Testis (tissue), 3 donors: ENCODE measurements around the gene AK9. TPM values are rescaled to one million over a fixed set of nuclear protein-coding genes. Genes with fewer than 3 reads are reported as not detected.

Experiments
- DNase-seq: peaks from one replicate; pipeline ENCODE4 v3.0.0-alpha.2; 2019
- H3K27ac ChIP-seq, 2 donors: fragments of 200-600 bp; sonication (generic); one replicate each; pipeline ENCODE4 v1.5.1; 2019
- H3K27me3 ChIP-seq: fragments of 200-600 bp; sonication (generic); one replicate; pipeline ENCODE4 v1.5.1; 2019
- H3K36me3 ChIP-seq: fragments of 200-600 bp; sonication (generic); one replicate; pipeline ENCODE4 v1.5.1; 2017; ENCODE audit warnings: low read depth; ENCODE audit errors: missing control alignments
- H3K4me1 ChIP-seq: fragments of 200-600 bp; sonication (generic); one replicate; pipeline ENCODE4 v1.5.1; 2019
- H3K4me3 ChIP-seq, 2 donors: fragments of 200-600 bp; sonication (generic); one replicate each; pipeline ENCODE4 v1.5.1; 2017 to 2019
- H3K9me3 ChIP-seq: fragments of 200-600 bp; sonication (generic); one replicate; pipeline ENCODE4 v1.5.1; 2017
- CTCF ChIP-seq, 3 experiments: fragments of 450-650 bp in 2 of 3; fragments of 200-600 bp in 1 of 3; sonication (generic) in 1 of 3; IDR thresholded peaks; one replicate each; pipeline ENCODE4 v1.5.1; 2016 to 2019; ENCODE audit warnings: antibody characterized with exemption in 3 of 3, mild to moderate bottlenecking in 2 of 3, moderate library complexity in 1 of 3
- POLR2A ChIP-seq: fragments of 450-650 bp; IDR thresholded peaks from one replicate; pipeline ENCODE4 v1.6.1; 2017; ENCODE audit warnings: antibody characterized with exemption, mild to moderate bottlenecking, moderate library complexity
- WGBS, 2 donors: methylation state at CpG; one replicate each; pipeline ENCODE4 v1.1.5; 2018; 5-methylcytosine and 5-hydroxymethylcytosine counted together
- intact Hi-C: fragments of 100-400 bp; cut with DNase I; formaldehyde crosslinking; loops from one replicate; pipeline ENCODE4 v1.15.1; 2023; ENCODE audit warnings: low total_unique reads
- polyA plus RNA-seq: library from polyadenylated mRNA; stranded (reverse); fragments of 350-450 nt; fragmentation: Illumina TruSeq; extraction: RNeasy Lipid Tissue Mini Kit (QIAGEN cat#74804); gene quantifications from one replicate; pipeline ENCODE4 v1.2.3, GENCODE V29; 2014; ENCODE audit warnings: low read depth, low replicate concordance; ENCODE audit not compliant: insufficient read depth
- total RNA-seq, 2 donors: library from RNA; depleted of rRNA; stranded (reverse); fragments of >200 nt; gene quantifications; one replicate each; pipeline ENCODE4 v1.2.3, GENCODE V29; 2016

AK9 gene
- total and polyA plus RNA-seq, 3 donors from 2014 or later = 15.2 to 49.4 (median 33.6) TPM

- intact Hi-C loops = no loop called here
- Histone ChIP-seq H3K36me3 (no peaks in the 10 kb centered on the region), H3K27me3 (no peaks in the 10 kb centered on the region), H3K4me1 (no peaks in the 10 kb centered on the region), H3K27ac (no peak overlapping the region), H3K4me3 (no peak overlapping the region), H3K9me3 (no peaks in the 10 kb centered on the region)
- TF ChIP-seq CTCF (IDR thresholded peaks at IDR 0.05) = no peak
- no peak for TF ChIP-seq POLR2A
- 73% methylated on average over 2 of the region's 2 CpGs for WGBS, 2 donors
- no peak for DNase-seq
These were observed 80.4 kb downstream of the AK9 start for GRCh38 chr6:109610590-109610989.

- DNase-seq = no peak
- Histone ChIP-seq H3K4me3 (no peak overlapping the region), H3K27me3 (no peaks in the 10 kb centered on the region), H3K9me3 (no peaks in the 10 kb centered on the region), H3K36me3 (no peaks in the 10 kb centered on the region), H3K27ac (no peak overlapping the region), H3K4me1 (no peaks in the 10 kb centered on the region)
- intact Hi-C loops = no loop called here
- TF ChIP-seq CTCF (IDR thresholded peaks at IDR 0.05) = no peak
- no peak for TF ChIP-seq POLR2A
- WGBS, 2 donors = 81 to 95% methylated on average over 1 of the region's 1 CpG
These were observed 81.3 kb downstream of the AK9 start for GRCh38 chr6:109609737-109610136.

GRCh38 chr6:109606359-109606758 lies 84.6 kb downstream of the AK9 start:
- no peak overlapping the region for H3K4me3 ChIP-seq
- intact Hi-C loops = no loop called here
- no peak for DNase-seq
- no peaks in the 10 kb centered on the region for H3K36me3 ChIP-seq
- H3K9me3 ChIP-seq = no peaks in the 10 kb centered on the region
- H3K4me1 ChIP-seq = no peaks in the 10 kb centered on the region
- no peak overlapping the region for H3K27ac ChIP-seq
- 95 to 98% methylated on average over 2 of the region's 2 CpGs for WGBS, 2 donors
- no peaks in the 10 kb centered on the region for H3K27me3 ChIP-seq
- no peak for TF ChIP-seq CTCF (IDR thresholded peaks at IDR 0.05)

GRCh38 chr6:109595998-109596397 lies 95.0 kb downstream of the AK9 start:
- TF ChIP-seq CTCF (IDR thresholded peaks at IDR 0.05) (peak in 1 of 3 experiments; percentile 45), POLR2A (no peak)
- DNase-seq = no peak
- Histone ChIP-seq H3K27ac (no peak overlapping the region), H3K4me3 (no peak overlapping the region), H3K36me3 (no peaks in the 10 kb centered on the region), H3K27me3 (no peaks in the 10 kb centered on the region), H3K4me1 (no peaks in the 10 kb centered on the region), H3K9me3 (no peaks in the 10 kb centered on the region)
- 37 to 51% methylated on average over 2 of the region's 2 CpGs for WGBS, 2 donors
- intact Hi-C loops = no loop called here

- no peak for TF ChIP-seq CTCF (IDR thresholded peaks at IDR 0.05)
- TF ChIP-seq POLR2A = no peak
- H3K9me3 ChIP-seq = no peaks in the 10 kb centered on the region
- intact Hi-C loops = no loop called here
- no peak overlapping the region for H3K27ac ChIP-seq
- no peaks in the 10 kb centered on the region for H3K36me3 ChIP-seq
- H3K27me3 ChIP-seq = no peaks in the 10 kb centered on the region
- no peaks in the 10 kb centered on the region for H3K4me1 ChIP-seq
- no peak overlapping the region for H3K4me3 ChIP-seq
- 85 to 86% methylated on average over 8 of the region's 8 CpGs for WGBS, 2 donors
- no peak for DNase-seq
These were observed 110.5 kb downstream of the AK9 start for GRCh38 chr6:109580519-109580918.
